ENCODE data around the gene XDH. TPM values are rescaled to one million over a fixed set of nuclear protein-coding genes. Genes with fewer than 3 reads are reported as not detected.

Gene XDH
- polyA plus RNA-seq, 3 donors = 0.10 to 0.28 TPM; not detected in 1

- 84 to 87% (median 85%) methylated on average over 10 of the region's 10 CpGs for WGBS, 3 donors
- no peak overlapping the region for H3K27ac ChIP-seq (ENCODE audit: low read depth, low read length)
Measured at GRCh38 chr2:31406593-31407385, 7.8 kb downstream of the XDH start.

DNA sequence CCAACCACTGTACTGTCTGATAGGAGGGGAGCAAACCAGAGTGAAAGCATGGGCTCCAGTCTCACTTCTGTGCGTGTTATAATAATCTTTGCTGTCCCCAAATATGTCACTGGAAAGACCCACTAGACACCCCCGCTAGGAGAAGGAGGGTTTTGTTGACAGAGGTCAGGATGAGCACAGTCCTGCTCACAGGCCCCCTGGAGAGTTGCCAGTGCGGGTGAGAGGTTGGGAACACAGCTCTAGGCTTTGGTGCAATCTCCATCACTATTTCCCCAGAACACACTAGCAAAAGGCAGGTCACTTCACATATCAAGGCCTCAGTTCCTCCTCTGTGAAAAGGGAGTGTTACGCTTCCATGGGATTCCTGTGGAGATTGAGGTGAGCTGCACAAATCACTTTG, 9.7 kb downstream of the XDH start:
- no peak overlapping the region for H3K27ac ChIP-seq (ENCODE audit: low read depth, low read length)
- 86 to 92% (median 87%) methylated on average over 4 of the region's 4 CpGs for WGBS, 3 donors

- H3K27ac ChIP-seq (ENCODE audit: low read depth, low read length) = no peak overlapping the region
- 59 to 79% (median 68%) methylated on average over 1 of the region's 1 CpG for WGBS, 3 donors
Measured at GRCh38 chr2:31404302-31404701, 10.2 kb downstream of the XDH start.

- 91 to 100% (median 93%) methylated on average over 1 of the region's 1 CpG for WGBS, 3 donors
- H3K27ac ChIP-seq (ENCODE audit: low read depth, low read length) = no peak overlapping the region
Measured at GRCh38 chr2:31402388-31402787, 12.2 kb downstream of the XDH start.

DNA sequence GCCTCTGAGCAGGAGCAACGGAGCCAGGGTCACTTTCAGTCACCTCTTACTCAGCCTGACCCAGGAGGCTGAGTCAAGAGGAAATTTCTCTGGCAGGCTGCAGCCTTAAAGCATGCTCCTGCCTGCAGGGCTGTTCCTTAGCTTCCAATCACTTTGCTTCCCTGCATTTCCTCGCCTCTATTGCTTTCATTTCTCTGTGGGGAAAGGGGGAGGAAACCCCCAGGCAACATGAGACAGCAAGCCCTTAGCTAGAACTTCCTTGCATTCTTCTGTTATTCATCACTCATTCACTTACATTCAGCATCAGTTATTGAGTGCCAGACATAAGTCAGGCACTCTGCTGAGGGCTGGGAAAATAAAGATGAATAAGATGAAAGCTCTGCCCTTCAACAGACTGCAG, 13.0 kb downstream of the XDH start:
- H3K27ac ChIP-seq (ENCODE audit: low read depth, low read length) = no peak overlapping the region
- 45 to 74% (median 53%) methylated on average over 2 of the region's 2 CpGs for WGBS, 3 donors

- 79 to 96% (median 81%) methylated on average over 2 of the region's 2 CpGs for WGBS, 3 donors
- H3K27ac ChIP-seq (ENCODE audit: low read depth, low read length) = no peak overlapping the region
Measured at GRCh38 chr2:31398881-31399280, 15.7 kb downstream of the XDH start.

GRCh38 chr2:31397094-31397493, 17.4 kb downstream of the XDH start:
- WGBS, 3 donors = 23 to 75% (median 72%) methylated on average over 4 of the region's 4 CpGs
- H3K27ac ChIP-seq (ENCODE audit: low read depth, low read length) = no peak overlapping the region

DNA sequence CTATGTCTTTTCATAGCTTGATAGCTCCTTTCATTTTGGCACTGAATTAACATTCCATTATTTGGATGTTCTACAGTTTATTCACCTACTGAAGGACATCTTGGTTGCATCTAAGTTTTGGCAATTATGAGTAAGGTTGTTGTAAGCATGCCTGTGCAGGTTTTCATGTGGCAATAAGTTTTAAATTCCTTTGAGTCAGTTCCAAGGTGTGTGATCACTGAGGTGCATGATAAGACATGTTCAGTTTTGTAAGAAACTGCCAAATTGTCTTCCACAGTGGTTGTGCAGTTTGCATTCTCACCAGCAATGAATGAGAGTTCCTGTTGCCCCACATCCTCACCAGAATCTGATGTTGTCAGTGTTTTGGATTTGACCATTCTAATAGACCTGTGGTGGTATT, 24.2 kb downstream of the XDH start:
- H3K27ac ChIP-seq (ENCODE audit: low read depth, low read length) = no peak overlapping the region

DNA sequence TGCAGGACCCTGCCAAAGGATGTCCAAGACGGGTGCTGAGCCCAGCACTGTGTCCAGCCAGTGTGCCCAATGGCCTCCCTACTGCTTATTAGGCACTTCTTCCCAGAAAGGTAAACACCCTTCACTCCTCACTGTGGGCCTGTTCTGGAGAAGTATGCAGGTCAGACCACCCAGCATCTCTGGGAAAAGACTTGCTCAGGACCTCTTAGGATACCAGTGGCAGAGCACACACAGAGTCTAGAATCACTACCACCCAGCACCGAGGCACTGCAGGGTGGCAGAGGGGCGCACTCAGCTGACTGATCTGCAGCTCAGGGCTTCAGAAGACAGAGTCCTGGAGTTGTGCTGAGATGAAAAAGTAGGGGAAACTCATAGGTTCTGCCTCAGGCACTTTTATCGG, 25.8 kb downstream of the XDH start:
- H3K27ac ChIP-seq (ENCODE audit: low read depth, low read length) = no peak overlapping the region
- 78 to 90% (median 81%) methylated on average over 4 of the region's 4 CpGs for WGBS, 3 donors

DNA sequence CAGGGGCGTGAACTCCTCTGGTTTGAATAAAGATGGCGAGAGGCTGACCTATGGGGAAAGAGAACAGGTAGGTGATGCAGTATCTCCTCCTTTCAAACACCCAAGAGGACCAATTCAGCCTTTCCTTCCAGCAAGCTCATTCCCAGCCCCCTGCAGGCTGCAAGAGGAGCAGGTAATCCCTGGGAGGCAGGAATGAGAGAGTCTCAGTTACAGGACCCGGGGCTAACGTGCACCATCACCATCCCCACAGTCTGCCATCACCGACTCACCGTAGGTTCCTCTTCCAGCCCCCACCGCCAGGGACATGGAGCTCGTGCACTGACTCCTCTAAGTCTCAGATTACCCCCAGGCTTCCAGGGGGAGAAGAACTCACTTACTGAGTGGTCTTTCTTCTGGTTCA, 26.7 kb downstream of the XDH start:
- no peak overlapping the region for H3K27ac ChIP-seq (ENCODE audit: low read depth, low read length)
- 69 to 80% (median 71%) methylated on average over 8 of the region's 8 CpGs for WGBS, 3 donors

DNA sequence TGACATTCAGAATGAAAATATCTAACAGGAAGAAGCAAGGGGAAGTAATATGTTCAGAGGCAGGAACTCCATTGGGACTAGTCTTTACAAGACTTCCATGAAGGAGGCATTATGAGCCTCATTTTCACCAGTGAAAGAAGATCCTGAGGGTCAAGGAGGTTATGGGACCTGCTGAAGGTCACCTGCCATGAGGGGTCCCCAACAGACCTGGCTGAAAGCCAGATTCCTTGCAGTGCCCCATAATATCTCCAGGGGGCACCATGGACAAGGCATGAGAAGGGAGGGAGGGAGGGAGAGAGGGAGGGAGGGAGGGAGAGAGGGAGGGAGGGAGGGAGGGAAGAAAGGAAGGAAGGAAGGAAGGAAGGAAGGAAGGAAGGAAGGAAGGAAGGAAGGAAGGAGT, 27.9 kb downstream of the XDH start:
- H3K27ac ChIP-seq (ENCODE audit: low read depth, low read length) = no peak overlapping the region

DNA sequence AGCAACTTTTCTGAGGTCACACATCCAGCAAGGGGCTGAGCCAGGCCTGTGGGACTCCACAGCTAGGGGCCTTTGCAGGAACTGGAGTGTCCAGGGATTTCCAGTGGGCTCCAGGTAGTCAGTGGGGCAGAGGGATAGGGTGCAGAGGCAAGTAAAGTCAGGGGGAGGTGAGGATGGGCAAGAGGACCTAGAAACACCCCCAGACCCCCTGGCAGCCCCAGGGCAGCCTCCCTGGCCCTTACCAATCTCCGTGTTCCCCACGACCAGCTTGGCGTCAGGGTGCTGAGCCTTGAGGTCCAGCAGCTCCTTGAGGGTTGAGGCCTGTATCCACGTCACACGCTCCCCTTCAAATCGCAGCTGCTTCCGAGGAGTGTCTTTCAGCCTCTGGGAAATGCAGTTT, 28.4 kb downstream of the XDH start:
- WGBS, 3 donors = 86 to 94% (median 88%) methylated on average over 7 of the region's 7 CpGs
- H3K27ac ChIP-seq (ENCODE audit: low read depth, low read length) = no peak overlapping the region

DNA sequence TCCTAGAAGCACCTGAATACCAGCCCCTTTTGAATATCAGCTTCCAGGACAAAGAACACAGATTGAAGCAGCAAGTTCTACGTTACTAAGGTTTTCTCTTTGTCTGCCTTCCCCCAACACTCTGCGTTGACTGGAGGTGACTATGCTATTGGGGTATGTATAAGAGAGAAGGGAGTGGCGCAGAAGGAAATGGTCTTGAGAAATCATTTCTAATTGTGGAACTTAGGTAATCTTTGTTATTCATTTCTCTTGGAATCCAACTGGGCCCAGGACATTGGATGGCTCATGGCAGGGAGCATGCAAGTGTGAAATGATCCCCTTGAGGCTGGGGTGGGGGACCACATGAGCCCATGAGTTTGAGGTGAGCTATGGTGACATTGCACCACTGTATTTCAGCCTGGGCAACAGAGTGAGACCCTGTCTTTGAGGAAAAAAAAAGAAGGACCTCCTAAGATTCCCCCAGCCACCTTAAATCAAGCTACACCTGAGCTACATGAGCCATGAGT, 29.7 kb downstream of the XDH start:
- no peak overlapping the region for H3K27ac ChIP-seq (ENCODE audit: low read depth, low read length)
- 62 to 92% (median 69%) methylated on average over 3 of the region's 3 CpGs for WGBS, 3 donors

GRCh38 chr2:31384351-31384750, 30.2 kb downstream of the XDH start:
- 74 to 84% (median 76%) methylated on average over 3 of the region's 3 CpGs for WGBS, 3 donors
- no peak overlapping the region for H3K27ac ChIP-seq (ENCODE audit: low read depth, low read length)

GRCh38 chr2:31383471-31384153, 30.9 kb downstream of the XDH start:
- H3K27ac ChIP-seq (ENCODE audit: low read depth, low read length) = no peak overlapping the region
- WGBS, 3 donors = 83 to 93% (median 91%) methylated on average over 6 of the region's 6 CpGs

GRCh38 chr2:31382452-31383120, 32.0 kb downstream of the XDH start:
- H3K27ac ChIP-seq (ENCODE audit: low read depth, low read length) = no peak overlapping the region

DNA sequence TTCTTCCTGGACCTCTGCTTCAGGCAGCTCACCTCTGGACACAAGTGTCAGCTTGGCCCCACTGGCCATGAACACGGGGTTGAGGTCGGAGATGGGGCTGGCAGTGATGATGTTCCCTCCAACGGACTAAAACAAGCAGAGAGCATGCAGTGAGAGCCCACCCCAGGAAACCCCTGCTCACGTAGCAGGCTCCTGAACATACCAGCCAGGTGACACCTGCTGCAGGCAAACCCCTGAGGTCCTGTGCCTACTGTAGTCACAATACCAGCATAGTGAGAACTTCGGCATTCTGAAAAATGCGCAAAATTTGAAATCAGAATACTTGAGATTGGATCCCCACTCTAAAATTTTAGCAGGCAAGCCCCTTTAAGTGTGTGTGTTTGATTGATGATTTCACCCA, 32.9 kb downstream of the XDH start:
- WGBS, 3 donors = 64 to 91% (median 76%) methylated on average over 6 of the region's 6 CpGs
- no peak overlapping the region for H3K27ac ChIP-seq (ENCODE audit: low read depth, low read length)

More at GRCh38 chr2:31382452-31383120, 32.0 kb downstream of the XDH start:
- 77 to 84% (median 78%) methylated on average over 8 of the region's 8 CpGs for WGBS, 3 donors

DNA sequence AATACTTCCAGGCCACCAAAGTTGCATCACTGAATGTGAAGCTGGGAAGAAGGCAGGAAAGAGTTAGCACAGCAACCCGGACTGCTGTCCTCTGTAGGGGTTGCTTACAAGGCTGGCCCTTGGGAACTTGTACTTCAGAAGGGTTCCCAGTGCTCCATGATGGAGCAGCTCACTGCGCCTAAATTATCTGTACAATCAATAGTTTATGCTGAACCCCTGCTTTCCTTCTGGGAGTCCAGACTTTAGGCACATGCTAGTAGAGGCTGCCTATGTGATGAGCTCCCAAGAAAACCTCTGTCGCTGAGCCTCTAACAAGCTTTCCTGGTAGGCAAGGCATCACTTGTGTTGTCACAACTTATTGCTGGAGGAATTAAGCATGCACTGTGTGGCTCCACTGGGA, 34.3 kb downstream of the XDH start:
- no peak overlapping the region for H3K27ac ChIP-seq (ENCODE audit: low read depth, low read length)
- 88 to 93% (median 89%) methylated on average over 3 of the region's 3 CpGs for WGBS, 3 donors

DNA sequence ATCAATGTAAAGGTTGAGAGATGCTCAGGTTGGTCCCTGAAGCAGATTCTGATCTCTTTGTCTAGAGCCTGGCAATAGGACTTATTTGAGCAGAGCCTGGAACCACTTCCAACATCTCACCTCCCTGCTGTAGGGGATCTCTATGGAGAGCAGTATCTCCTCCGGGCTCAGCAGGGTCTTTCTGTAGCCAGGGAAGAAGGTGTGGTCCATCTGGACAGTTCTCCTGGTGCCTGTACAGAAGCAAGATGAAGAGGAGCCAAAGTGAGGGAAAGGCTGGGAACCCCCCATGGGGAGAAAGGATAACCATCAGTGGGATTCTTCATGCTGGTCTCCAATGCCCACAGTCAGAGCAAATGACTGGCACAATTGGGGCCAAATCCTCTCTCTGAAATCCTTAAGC, 34.8 kb downstream of the XDH start:
- H3K27ac ChIP-seq (ENCODE audit: low read depth, low read length) = no peak overlapping the region
- WGBS, 3 donors = 92 to 100% (median 95%) methylated on average over 1 of the region's 1 CpG
